HepG2 (cell line): ENCODE data around the gene SYDE2.

Experiments
- CTCF ChIP-seq: sonication (generic); formaldehyde crosslinking; IDR thresholded peaks from 2 replicates; pipeline ENCODE4 v1.5.0; 2020; ENCODE audit warnings: mild to moderate bottlenecking, missing genetic modification reagents, moderate library complexity
- ZNF24 ChIP-seq: fragments of 450-650 bp; IDR thresholded peaks from 2 replicates; pipeline ENCODE4 v1.6.1; 2017; ENCODE audit warnings: antibody characterized with exemption, mild to moderate bottlenecking

- TF ChIP-seq CTCF (CRISPR knock-in tag) (no peak), ZNF24 (no peak)
These were observed 15.9 kb upstream of the SYDE2 start for GRCh38 chr1:85216697-85217096.
